ENCODE results near the gene RCHY1. TPM values are rescaled to one million over a fixed set of nuclear protein-coding genes. Genes with fewer than 3 reads are reported as not detected.

RCHY1 gene
- total RNA-seq, 1 experiment from 2014 or later, result 17.1 TPM

DNA sequence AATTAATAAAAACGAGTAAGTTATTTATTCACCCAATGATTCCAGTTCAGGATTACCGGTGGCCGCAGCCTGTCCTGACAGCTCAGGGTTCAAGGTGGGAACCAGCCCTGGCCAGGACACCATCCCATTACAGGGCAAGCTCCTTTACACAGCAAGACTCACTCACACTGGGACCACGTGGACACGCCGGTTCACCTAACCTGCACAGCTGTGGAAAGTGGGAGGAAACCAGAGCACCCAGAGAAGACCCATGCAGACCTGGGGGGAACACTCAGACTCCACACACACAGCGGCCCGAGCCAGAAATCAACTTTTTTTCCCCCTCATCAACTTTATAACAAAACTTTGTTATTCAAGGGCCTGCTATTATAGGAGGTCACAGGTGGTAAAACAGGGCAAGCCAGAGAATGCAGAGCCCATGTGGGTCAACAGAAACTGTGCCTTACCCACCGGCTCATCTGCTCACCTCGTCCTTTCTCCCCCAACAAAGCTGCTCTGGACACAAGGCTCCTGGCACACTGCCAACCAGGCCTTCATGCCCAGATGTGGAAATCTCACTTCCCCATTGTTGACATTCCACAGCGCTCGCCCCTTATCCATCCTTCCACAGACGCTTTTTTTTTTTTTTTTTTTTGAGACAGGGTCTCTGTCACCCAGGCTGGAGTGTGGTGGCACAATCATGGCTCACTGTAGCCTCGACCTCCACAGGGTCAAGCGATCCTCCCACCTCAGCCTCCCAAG, 33.6 kb upstream of the RCHY1 start:
- POLR2A ChIA-PET, result no interaction called here
- DNase-seq (ENCODE audit: low read depth, low spot score), result no peak

DNA sequence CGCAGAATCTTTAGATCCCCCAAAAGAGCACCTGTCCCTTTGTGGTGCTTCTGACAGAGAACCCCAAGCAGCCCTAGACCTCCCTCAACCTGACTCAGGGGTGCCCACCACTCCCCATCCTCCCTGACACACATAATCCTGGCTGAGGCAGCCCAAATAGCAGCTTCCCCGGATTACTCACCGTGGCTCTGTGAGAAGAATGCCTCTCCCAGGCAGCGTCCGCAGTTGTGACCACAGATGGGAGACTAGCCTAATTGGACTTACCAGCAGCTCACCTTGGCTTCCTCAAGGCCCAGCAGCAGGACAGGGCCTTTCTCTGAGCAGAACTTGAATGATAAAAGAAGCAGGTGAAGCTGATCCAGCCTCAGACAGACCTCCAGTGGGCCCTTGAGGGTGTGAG, 31.3 kb upstream of the RCHY1 start:
- ATAC-seq (no peak), DNase-seq (ENCODE audit: low read depth, low spot score) (no peak)
- no TSS peak for BruUV-seq (replicated peaks)
- H3K4me1 ChIP-seq (ENCODE audit: control insufficient read depth, insufficient read depth, low read length), result no peaks in the 10 kb centered on the region
- intact Hi-C loops (cut with micrococcal nuclease; ENCODE audit: unreplicated experiment), result no loop called here
- no peak overlapping the region for H3K27ac ChIP-seq (ENCODE audit: low read length)
- TF ChIP-seq SIN3A (IDR thresholded peaks at IDR 0.05; ENCODE audit: borderline replicate concordance, insufficient read depth, low read depth, low read length), result no peak
- no peak for TF ChIP-seq TCF7L2 (IDR thresholded peaks at IDR 0.05; ENCODE audit: low read depth, low read length)
- no peak for TF ChIP-seq POLR2AphosphoS5 (IDR thresholded peaks at IDR 0.05; ENCODE audit: low read depth, low read length)
- TF ChIP-seq, protein P1, sequence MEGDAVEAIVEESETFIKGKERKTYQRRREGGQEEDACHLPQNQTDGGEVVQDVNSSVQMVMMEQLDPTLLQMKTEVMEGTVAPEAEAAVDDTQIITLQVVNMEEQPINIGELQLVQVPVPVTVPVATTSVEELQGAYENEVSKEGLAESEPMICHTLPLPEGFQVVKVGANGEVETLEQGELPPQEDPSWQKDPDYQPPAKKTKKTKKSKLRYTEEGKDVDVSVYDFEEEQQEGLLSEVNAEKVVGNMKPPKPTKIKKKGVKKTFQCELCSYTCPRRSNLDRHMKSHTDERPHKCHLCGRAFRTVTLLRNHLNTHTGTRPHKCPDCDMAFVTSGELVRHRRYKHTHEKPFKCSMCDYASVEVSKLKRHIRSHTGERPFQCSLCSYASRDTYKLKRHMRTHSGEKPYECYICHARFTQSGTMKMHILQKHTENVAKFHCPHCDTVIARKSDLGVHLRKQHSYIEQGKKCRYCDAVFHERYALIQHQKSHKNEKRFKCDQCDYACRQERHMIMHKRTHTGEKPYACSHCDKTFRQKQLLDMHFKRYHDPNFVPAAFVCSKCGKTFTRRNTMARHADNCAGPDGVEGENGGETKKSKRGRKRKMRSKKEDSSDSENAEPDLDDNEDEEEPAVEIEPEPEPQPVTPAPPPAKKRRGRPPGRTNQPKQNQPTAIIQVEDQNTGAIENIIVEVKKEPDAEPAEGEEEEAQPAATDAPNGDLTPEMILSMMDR (IDR thresholded peaks at IDR 0.05), result no peak
- TF ChIP-seq, protein P2, sequence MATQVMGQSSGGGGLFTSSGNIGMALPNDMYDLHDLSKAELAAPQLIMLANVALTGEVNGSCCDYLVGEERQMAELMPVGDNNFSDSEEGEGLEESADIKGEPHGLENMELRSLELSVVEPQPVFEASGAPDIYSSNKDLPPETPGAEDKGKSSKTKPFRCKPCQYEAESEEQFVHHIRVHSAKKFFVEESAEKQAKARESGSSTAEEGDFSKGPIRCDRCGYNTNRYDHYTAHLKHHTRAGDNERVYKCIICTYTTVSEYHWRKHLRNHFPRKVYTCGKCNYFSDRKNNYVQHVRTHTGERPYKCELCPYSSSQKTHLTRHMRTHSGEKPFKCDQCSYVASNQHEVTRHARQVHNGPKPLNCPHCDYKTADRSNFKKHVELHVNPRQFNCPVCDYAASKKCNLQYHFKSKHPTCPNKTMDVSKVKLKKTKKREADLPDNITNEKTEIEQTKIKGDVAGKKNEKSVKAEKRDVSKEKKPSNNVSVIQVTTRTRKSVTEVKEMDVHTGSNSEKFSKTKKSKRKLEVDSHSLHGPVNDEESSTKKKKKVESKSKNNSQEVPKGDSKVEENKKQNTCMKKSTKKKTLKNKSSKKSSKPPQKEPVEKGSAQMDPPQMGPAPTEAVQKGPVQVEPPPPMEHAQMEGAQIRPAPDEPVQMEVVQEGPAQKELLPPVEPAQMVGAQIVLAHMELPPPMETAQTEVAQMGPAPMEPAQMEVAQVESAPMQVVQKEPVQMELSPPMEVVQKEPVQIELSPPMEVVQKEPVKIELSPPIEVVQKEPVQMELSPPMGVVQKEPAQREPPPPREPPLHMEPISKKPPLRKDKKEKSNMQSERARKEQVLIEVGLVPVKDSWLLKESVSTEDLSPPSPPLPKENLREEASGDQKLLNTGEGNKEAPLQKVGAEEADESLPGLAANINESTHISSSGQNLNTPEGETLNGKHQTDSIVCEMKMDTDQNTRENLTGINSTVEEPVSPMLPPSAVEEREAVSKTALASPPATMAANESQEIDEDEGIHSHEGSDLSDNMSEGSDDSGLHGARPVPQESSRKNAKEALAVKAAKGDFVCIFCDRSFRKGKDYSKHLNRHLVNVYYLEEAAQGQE (IDR thresholded peaks at IDR 0.05; ENCODE audit: insufficient read depth in 1 of 2, low read depth in 2 of 2, low read length in 1 of 2), result no peak
- ChIA-PET CTCF (no interaction called here), POLR2A (no interaction called here)
- H3K27me3 ChIP-seq (ENCODE audit: control insufficient read depth, insufficient read depth, low read length), result no peaks in the 10 kb centered on the region
- no peaks in the 10 kb centered on the region for H3K9me3 ChIP-seq (ENCODE audit: control insufficient read depth, insufficient read depth, low read depth, low read length)
- H3K36me3 ChIP-seq (ENCODE audit: control insufficient read depth, insufficient read depth, low read length), result no peaks in the 10 kb centered on the region
- H3K4me3 ChIP-seq (ENCODE audit: low read depth in 2 of 2, low read length in 2 of 2), result no peak overlapping the region
- in situ Hi-C loops (cut with HindIII; ENCODE audit: low pct_unique_long_range_greater_than_20kb, low sequenced_read_pairs), result no loop called here

More for the DNA sequence above, 33.6 kb upstream of the RCHY1 start:
- intact Hi-C loops (cut with micrococcal nuclease; ENCODE audit: unreplicated experiment), result no loop called here
- no peak overlapping the region for H3K4me3 ChIP-seq (ENCODE audit: low read depth in 2 of 2, low read length in 2 of 2)
- BruUV-seq (replicated peaks), result no TSS peak
- no peaks in the 10 kb centered on the region for H3K36me3 ChIP-seq (ENCODE audit: control insufficient read depth, insufficient read depth, low read length)
- ATAC-seq, result no peak
- no peaks in the 10 kb centered on the region for H3K9me3 ChIP-seq (ENCODE audit: control insufficient read depth, insufficient read depth, low read depth, low read length)
- TF ChIP-seq POLR2AphosphoS5 (IDR thresholded peaks at IDR 0.05; ENCODE audit: low read depth, low read length) (no peak), TCF7L2 (IDR thresholded peaks at IDR 0.05; ENCODE audit: low read depth, low read length) (no peak), SIN3A (IDR thresholded peaks at IDR 0.05; ENCODE audit: borderline replicate concordance, insufficient read depth, low read depth, low read length) (no peak)
- TF ChIP-seq, protein P1 (IDR thresholded peaks at IDR 0.05), result no peak
- TF ChIP-seq, protein P2 (IDR thresholded peaks at IDR 0.05; ENCODE audit: insufficient read depth in 1 of 2, low read depth in 2 of 2, low read length in 1 of 2), result no peak
- no peak overlapping the region for H3K27ac ChIP-seq (ENCODE audit: low read length)
- in situ Hi-C loops (cut with HindIII; ENCODE audit: low pct_unique_long_range_greater_than_20kb, low sequenced_read_pairs), result no loop called here
- no peaks in the 10 kb centered on the region for H3K4me1 ChIP-seq (ENCODE audit: control insufficient read depth, insufficient read depth, low read length)
- CTCF ChIA-PET, result no interaction called here
- H3K27me3 ChIP-seq (ENCODE audit: control insufficient read depth, insufficient read depth, low read length), result no peaks in the 10 kb centered on the region

All from Panc1 (cell line).